Right cardiac atrium (tissue), 5 donors: Measurements from ENCODE around the gene JAM2. TPM values are rescaled to one million over a fixed set of nuclear protein-coding genes. Genes with fewer than 3 reads are reported as not detected.
"Not testable (repeated sequence)": the region's sequence is repeated elsewhere in the genome, so short reads cannot be mapped to it uniquely, and the experiment has no call there.

ENCODE experiments used
- ATAC-seq, 2 donors: fragments of 200-7000 bp; cut with Tn5 transposase; one replicate each; pipeline versions ENCODE4 v1.8.0 to v1.9.1; 2020; ENCODE audit warnings: moderate library complexity in 2 of 2, mild to moderate bottlenecking in 1 of 2
- DNase-seq, 3 donors: peaks; one replicate each; pipeline ENCODE4 v3.0.0-alpha.2; 2020
- H3K27ac ChIP-seq: one replicate; pipeline ENCODE4 v1.5.1; 2013; ENCODE audit warnings: mild to moderate bottlenecking, low read length, control low read depth, moderate library complexity
- H3K27me3 ChIP-seq: one replicate; pipeline ENCODE4 v1.6.1; 2013; ENCODE audit not compliant: control insufficient read depth, insufficient read depth
- H3K4me1 ChIP-seq: one replicate; pipeline ENCODE4 v1.6.1; 2013; ENCODE audit warnings: low read length; ENCODE audit not compliant: control insufficient read depth, insufficient read depth
- H3K4me3 ChIP-seq: one replicate; pipeline ENCODE4 v1.5.1; 2013; ENCODE audit warnings: low read length, control low read depth
- H3K9me3 ChIP-seq: one replicate; pipeline ENCODE4 v1.6.1; 2013; ENCODE audit warnings: low read length; ENCODE audit not compliant: control insufficient read depth
- WGBS: extraction: QIAGEN DNeasy Blood & Tissue Kit; methylation state at CpG from one replicate; pipeline ENCODE4 v1.1.7; 2013; 5-methylcytosine and 5-hydroxymethylcytosine counted together
- intact Hi-C, 4 donors: fragments of 100-400 bp; cut with DNase I; formaldehyde crosslinking; loops; one replicate each; pipeline versions ENCODE4 v1.11.0 to v1.14.0; 2022 to 2023
- polyA plus RNA-seq: library from polyadenylated mRNA; stranded (reverse); fragments of 200-250 nt; gene quantifications from one replicate; pipeline ENCODE4 v1.2.3, GENCODE V29; 2013
- total RNA-seq, 4 donors: library from RNA; stranded (reverse); fragmentation: NEBNext Ultra II Directional; extraction: Animal tissue kit (Norgen Biotek cat#: 25700); gene quantifications; one replicate each; pipeline ENCODE4 v1.2.1, GENCODE V29; 2021
- donor health status: healthy with polysubstance abuse.
- donor health status: DM: no; HTN: yes; CAD: no.
- donor health status: DM: no; HTN: no; CAD: no.
- donor health status: DM: no; HTN: yes; CAD: no; lungs with severe emphysema.
- donor health status: DM: yes; HTN: yes; CAD: no.

Gene JAM2
- total and polyA plus RNA-seq, 5 donors, result 26.2 to 49.5 (median 28.4) TPM

DNA sequence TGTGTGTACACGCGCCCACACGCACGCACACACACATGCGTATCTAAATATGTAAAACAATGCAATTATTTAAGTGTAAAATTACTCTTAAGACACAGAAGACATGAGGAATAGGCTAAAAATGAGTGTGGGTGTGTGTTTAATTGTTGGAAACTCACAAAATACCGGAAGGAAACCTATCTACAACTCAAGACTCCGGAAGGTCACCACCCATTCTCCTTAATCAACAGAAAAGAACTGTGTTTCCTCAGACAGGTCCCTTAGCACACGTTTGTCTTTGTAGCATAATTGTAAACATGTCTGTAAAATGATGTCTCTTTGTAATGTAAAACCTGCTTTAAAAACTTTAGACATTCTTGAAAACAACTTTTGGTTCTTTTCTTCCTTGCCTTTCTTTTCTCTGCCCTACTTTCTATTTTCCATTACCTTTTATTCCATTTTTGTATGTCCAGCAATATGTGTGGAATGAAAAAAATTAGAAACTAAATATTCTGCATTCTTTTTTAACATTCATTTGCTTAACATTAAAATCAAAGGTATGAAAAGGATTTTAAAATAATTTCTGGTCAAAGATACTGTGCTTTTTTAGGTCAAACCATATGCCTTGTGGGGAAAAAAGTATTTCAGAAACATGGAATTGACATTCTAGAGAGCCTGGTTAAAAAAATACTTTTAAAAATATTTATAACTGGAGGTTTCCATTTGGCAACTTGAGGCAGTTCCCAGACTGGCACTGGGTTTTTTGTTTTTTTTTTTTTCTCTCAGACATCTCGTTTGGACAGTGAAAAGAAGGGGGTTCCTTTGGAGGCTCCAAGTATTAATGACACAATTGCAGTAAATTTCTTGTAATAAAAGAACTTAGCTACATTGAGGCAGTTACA lies 49.5 kb downstream of the JAM2 start:
- no peaks in the 10 kb centered on the region for H3K27me3 ChIP-seq
- no peaks in the 10 kb centered on the region for H3K9me3 ChIP-seq
- intact Hi-C loops, result no loop called here
- no peak overlapping the region for H3K4me3 ChIP-seq
- H3K27ac ChIP-seq, result peak overlapping the region; percentile 59
- 71% methylated on average over 9 of the region's 9 CpGs for WGBS
- DNase-seq (no peak), ATAC-seq (peak; percentile 56 to 92)
- H3K4me1 ChIP-seq, result peaks cover 3% of the 10 kb centered on the region

DNA sequence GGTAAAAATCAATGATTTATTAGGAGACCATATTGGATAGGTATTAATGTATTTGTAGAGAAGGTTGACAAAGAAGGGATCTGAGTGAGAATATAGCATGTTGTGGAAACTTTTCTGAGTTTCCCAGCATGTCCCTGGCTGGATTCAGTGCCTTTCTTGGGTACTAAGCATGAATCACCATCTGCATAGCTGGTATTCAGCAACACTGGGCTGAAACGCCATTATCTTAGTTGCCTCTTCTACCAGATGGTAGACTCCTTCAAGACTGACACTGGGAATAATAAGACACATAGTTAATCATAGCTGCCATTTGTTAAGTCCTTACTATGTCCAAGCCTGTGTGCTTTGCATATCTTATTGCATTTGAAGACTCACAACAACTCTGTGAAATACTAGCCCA lies 50.2 kb downstream of the JAM2 start:
- WGBS, result 65% methylated on average over 1 of the region's 1 CpG
- Histone ChIP-seq H3K9me3 (no peaks in the 10 kb centered on the region), H3K4me1 (peaks cover 3% of the 10 kb centered on the region), H3K27ac (no peak overlapping the region), H3K4me3 (no peak overlapping the region), H3K27me3 (no peaks in the 10 kb centered on the region)
- DNase-seq, result no peak
- peak in 1 of 2 donors; percentile 38 for ATAC-seq
- intact Hi-C loops, result no loop called here

DNA sequence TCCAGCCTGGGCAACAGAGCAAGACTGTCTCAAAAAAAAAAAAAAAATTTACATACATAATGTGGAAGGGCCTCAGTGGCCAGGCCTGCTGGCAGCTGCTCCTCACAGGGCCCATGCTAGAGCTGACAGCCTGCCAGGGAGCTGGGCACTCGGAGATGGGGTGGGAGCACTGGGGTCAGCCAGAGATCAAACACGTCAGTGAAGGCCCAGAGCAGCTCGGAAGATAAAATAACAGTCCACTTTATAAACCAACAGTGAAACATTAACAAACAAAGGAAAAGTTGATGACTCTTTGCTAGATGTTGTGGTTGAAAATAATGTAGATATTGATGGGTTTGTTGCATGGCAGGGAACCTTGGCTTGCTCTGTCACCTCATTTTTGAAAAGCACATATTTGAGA lies 52.9 kb downstream of the JAM2 start:
- no peak overlapping the region for H3K4me3 ChIP-seq
- H3K9me3 ChIP-seq, result no peaks in the 10 kb centered on the region
- H3K27me3 ChIP-seq, result no peaks in the 10 kb centered on the region
- intact Hi-C loops, result loop anchor here in 1 of 4 donors (10.0 kb wide), 1 partner anchor 47 kb away; no protein-coding TSS in a partner anchor
- 61% methylated on average over 3 of the region's 3 CpGs for WGBS
- H3K27ac ChIP-seq, result no peak overlapping the region
- H3K4me1 ChIP-seq, result peaks cover 3% of the 10 kb centered on the region
- ATAC-seq (peak in 1 of 2 donors; percentile 70), DNase-seq (peak in 2 of 3 donors; percentile 21 to 58)

DNA sequence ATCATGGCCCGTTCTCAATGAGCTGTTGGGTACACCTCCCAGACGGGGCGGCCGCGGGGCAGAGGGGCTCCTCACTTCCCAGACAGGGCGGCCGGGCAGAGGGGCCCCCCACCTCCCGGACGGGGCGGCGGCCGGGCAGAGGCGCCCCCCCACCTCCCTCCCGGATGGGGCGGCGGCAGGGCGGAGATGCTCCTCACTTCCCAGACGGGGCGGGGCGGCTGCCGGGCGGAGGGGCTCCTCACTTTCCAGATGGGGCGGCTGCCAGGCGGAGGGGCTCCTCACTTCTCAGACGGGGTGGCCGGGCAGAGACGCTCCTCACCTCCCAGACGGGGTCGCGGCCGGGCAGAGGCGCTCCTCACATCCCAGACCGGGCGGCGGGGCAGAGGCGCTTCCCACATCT lies 56.4 kb downstream of the JAM2 start:
- intact Hi-C loops, result loop anchor here in 1 of 4 donors (10.0 kb wide), 1 partner anchor 51 kb away; no protein-coding TSS in a partner anchor
- H3K27ac ChIP-seq, H3K27me3 ChIP-seq, H3K4me1 ChIP-seq, ATAC-seq, H3K9me3 ChIP-seq, H3K4me3 ChIP-seq: not testable (repeated sequence)
- peak in 2 of 3 donors; percentile 51 to 68 for DNase-seq
- WGBS, result 98% methylated on average over 36 of the region's 36 CpGs

DNA sequence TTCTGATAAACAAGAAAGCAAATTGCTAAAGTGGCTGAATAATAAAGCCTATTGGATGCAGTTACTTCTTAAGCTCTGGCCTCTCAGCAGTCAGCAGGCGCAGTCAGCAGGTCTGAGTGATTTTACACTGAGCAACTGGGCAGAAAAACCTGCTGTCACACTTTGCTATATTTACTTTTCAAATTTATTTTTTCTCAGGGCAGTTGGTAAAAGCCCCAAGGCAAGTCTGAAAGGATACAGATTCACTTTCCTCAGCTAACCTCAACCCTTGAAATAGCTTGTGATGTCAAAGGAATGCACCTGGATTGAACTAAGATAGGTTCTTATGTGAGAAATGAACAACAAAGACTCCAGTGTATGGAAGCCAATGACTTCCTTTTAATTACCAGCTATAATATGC lies 61.7 kb downstream of the JAM2 start:
- intact Hi-C loops, result loop anchor here in 1 of 4 donors (10.0 kb wide), 1 partner anchor 56 kb away; no protein-coding TSS in a partner anchor
- Histone ChIP-seq H3K9me3 (no peaks in the 10 kb centered on the region), H3K27ac (no peak overlapping the region), H3K4me3 (no peak overlapping the region), H3K27me3 (no peaks in the 10 kb centered on the region), H3K4me1 (no peaks in the 10 kb centered on the region)
- ATAC-seq, result no peak
- WGBS, result 90% methylated on average over 1 of the region's 1 CpG
- no peak for DNase-seq

DNA sequence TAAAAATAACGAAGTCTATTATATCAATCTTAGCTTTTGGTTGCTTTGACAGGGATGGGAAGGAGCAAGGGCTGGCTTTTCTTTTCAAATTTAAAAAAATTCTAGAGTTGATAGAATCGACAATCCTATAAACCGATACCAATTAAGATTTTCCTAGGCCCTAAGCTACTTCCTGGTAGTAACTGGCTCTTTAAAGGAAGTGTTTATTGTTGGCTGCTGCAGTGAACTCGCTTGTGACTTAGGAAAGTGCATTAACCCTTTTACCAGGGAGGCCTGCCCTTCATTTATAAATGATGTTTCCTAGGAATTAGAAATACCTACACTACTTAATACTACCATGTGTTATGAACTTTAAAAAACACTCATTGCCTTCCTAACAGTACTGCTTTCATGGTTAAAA lies 62.5 kb downstream of the JAM2 start:
- Histone ChIP-seq H3K4me3 (no peak overlapping the region), H3K4me1 (no peaks in the 10 kb centered on the region), H3K27ac (no peak overlapping the region), H3K9me3 (no peaks in the 10 kb centered on the region), H3K27me3 (no peaks in the 10 kb centered on the region)
- no peak for ATAC-seq
- no peak for DNase-seq
- intact Hi-C loops, result loop anchor here in 1 of 4 donors (10.0 kb wide), 1 partner anchor 57 kb away; no protein-coding TSS in a partner anchor
- 56% methylated on average over 4 of the region's 4 CpGs for WGBS

DNA sequence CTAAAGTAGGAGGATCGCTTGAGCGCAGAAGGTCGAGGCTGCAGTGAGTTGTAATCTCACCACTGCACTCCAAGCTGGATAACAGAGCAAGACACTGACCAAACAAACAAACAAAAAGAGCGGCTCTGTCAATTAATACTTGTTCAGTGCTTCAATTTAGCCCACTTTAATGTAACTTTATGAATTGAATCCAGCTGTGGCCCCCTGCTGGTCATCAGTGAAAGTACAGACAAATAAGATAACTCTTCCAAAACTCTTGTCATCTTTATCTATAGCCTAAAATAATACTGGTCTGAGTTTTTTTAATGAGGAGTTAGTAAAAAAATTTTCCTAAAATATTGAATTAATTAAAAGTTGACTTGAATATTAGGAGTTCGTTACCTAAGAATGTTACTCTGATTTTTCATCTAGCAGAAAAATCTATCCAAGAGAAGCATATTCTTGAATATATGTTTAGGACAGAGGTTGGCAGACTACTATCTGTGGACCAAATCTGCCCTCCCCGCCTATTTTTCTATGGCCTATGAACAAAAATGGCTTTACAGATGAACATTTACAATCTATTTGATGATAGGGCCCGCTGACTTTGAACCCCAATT lies 69.5 kb downstream of the JAM2 start:
- no peak overlapping the region for H3K4me3 ChIP-seq
- ATAC-seq, result no peak
- 60% methylated on average over 7 of the region's 7 CpGs for WGBS
- H3K4me1 ChIP-seq, result no peaks in the 10 kb centered on the region
- no peak for DNase-seq
- H3K27me3 ChIP-seq, result no peaks in the 10 kb centered on the region
- no peaks in the 10 kb centered on the region for H3K9me3 ChIP-seq
- intact Hi-C loops, result loop anchor here (2.0 to 10.0 kb wide), 3 partner anchors 64 to 101 kb away; partner anchors contain the start of gene MRPL39 (in 1 of the 4)
- no peak overlapping the region for H3K27ac ChIP-seq

DNA sequence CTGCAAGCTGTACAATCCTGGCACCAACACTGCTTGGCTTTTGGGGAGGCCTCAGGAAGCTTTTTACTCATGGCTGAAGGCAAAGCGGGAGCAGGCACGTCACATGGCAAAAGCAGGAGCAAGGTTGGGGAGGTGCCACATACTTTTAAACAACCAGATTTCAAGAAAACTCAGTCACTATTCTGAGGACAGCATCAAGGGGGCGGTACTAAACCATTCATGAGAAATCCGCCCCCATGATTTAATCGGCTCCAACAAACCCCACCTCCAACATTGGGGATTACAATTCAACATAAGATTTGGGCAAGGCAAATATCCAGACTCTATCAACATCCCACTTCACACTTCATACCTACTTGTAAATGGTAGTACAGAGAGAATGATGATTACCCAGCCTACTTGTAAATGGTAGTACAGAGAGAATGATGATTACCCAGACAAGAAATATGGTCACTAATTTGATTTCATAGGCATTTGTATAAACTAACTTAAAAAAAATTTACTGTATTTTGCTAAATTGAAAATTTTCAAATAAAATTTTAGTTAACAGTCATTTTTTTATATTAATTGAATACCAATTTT lies 70.7 kb downstream of the JAM2 start:
- H3K9me3 ChIP-seq, result no peaks in the 10 kb centered on the region
- no peak overlapping the region for H3K27ac ChIP-seq
- H3K27me3 ChIP-seq, result no peaks in the 10 kb centered on the region
- no peak for ATAC-seq
- H3K4me3 ChIP-seq, result no peak overlapping the region
- no peaks in the 10 kb centered on the region for H3K4me1 ChIP-seq
- intact Hi-C loops, result loop anchor here (2.0 to 10.0 kb wide), 3 partner anchors 65 to 102 kb away; partner anchors contain the start of gene MRPL39 (in 2 of the 4)
- WGBS, result 81% methylated on average over 5 of the region's 5 CpGs
- no peak for DNase-seq

DNA sequence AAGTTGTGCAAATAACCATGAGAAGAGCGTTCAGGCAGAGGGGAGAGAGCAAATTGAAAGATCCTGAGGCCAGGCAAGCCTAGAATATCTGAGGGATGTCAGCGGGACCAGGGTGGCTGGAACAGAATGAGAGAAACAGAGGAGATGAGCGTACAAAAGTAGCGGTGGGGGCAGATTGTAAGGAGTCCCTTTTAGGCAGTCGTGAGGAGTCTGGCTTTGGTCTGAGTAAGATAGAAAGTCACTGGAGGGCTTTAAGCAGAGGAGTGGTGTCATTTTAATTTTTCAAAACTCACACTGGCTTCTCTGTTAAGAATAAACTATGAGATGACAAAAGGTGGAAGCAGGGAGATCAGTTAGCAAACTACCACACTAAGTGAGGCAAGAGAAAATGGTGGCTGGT lies 71.5 kb downstream of the JAM2 start:
- Histone ChIP-seq H3K4me3 (no peak overlapping the region), H3K9me3 (no peaks in the 10 kb centered on the region), H3K27me3 (no peaks in the 10 kb centered on the region), H3K4me1 (no peaks in the 10 kb centered on the region), H3K27ac (no peak overlapping the region)
- DNase-seq (no peak), ATAC-seq (no peak)
- intact Hi-C loops, result loop anchor here in 1 of 4 donors (5.0 kb wide), 1 partner anchor 103 kb away; the partner anchor contains the start of gene MRPL39
- WGBS, result 94% methylated on average over 5 of the region's 5 CpGs

DNA sequence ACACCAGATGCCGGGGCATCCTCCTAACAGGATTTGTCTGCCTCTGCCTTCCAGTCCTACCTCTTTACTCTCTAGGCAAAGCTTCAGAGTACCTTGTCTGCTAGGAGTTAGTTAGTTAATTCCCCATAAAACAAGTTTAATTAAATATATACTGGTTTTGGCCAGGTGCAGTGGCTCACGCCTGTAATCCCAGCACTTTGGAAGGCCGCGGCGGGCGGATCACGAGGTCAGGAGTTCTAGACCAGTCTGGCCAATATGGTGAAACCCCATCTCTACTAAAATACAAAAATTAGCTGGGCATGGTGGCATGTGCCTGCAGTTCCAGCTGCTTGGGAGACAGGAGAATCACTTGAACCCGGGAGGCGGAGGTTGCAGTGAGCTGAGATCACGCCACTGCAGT lies 75.0 kb downstream of the JAM2 start:
- H3K4me1 ChIP-seq, H3K27ac ChIP-seq, H3K9me3 ChIP-seq, DNase-seq, ATAC-seq, H3K27me3 ChIP-seq, H3K4me3 ChIP-seq: not testable (repeated sequence)
- intact Hi-C loops, result loop anchor here in 1 of 4 donors (5.0 kb wide), 1 partner anchor 107 kb away; the partner anchor contains the start of gene MRPL39
- 98% methylated on average over 10 of the region's 10 CpGs for WGBS
